ENCODE data around the gene LRRC49.
"Not testable (repeated sequence)": the region's sequence is repeated elsewhere in the genome, so short reads cannot be mapped to it uniquely, and the experiment has no call there.

Gene LRRC49

DNA sequence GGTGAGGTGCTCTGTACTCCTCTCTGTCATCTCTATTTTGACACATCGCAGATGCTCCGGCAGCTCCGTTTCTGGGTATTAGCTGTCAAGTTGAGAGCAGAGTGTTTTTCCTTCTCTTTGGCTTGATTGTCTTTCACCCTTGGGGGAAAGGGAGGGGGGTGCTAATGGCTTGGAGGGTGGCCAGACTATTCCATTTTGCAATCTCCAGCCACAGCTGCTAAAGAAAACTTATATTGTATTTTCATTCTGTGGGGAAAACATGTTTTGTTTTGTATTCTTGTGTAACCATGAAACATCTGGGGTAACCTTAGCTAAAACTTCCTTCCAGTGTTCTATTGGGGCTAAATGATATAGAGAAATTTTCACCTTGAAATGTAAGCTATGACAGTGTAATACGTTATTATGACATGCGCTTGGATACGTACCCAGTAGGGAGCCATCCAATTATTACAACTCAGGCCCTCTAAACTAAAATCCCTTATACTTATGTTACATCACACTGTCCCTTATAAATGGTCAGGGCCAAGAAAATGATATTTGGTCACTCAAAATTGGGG is 24.6 kb upstream of the LRRC49 start:
- DNase-seq (ENCODE audit: low spot score), result no peak

DNA sequence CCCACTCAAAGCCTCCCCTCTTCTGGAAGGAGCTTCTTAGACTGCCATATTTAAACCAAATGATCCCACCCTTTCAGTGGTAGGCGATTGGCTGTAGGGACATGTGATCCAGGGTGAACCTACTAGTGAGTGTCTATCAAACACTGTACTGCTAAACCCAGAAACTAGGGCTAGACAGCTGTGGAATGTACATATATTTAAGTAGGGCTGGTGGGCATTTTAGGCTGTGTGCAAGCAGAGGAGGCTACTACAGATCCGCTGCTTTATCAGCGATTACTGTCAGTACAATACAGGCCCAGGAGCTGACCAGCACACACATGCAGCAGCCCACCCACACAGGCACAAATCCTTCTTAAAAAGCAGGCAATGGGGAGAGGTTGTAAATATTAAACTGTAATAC is 23.3 kb upstream of the LRRC49 start:
- no peak for DNase-seq (ENCODE audit: low spot score)

DNA sequence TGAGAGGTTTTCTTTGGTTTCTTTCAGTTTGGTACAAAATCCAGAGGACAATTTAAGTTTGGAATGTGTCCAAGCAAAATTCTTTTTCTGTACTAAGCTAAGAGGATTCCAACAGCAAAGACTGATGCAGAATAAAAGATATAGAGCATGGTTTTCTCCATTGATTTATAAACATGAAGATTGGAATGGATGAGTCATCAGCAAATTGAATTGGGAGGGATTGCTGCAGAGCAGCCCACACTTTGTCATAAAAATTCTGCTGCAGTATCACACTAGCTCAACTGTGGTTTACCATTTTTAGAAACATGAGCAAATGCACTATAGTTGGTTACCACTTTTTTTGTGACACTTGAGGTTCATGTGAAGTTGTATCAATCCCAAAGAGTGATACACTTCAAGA is 22.6 kb upstream of the LRRC49 start:
- DNase-seq (ENCODE audit: low spot score), result no peak

DNA sequence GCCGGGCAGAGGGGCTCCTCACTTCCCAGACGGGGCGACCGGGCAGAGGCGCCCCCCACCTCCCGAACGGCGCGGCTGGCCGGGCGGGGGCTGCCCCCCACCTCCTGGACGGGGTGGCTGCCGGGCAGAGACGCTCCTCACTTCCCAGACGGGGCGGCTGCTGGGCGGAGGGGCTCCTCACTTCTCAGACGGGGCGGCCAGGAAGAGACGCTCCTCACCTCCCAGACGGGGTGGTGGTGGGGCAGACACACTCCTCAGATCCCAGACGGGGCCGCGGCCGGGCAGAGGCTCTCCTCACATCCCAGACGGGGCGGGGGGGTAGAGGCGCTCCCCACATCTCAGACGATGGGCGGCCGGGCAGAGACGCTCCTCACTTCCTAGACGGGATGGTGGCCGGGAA is 21.1 kb upstream of the LRRC49 start:
- DNase-seq (ENCODE audit: low spot score), result not testable (repeated sequence)

DNA sequence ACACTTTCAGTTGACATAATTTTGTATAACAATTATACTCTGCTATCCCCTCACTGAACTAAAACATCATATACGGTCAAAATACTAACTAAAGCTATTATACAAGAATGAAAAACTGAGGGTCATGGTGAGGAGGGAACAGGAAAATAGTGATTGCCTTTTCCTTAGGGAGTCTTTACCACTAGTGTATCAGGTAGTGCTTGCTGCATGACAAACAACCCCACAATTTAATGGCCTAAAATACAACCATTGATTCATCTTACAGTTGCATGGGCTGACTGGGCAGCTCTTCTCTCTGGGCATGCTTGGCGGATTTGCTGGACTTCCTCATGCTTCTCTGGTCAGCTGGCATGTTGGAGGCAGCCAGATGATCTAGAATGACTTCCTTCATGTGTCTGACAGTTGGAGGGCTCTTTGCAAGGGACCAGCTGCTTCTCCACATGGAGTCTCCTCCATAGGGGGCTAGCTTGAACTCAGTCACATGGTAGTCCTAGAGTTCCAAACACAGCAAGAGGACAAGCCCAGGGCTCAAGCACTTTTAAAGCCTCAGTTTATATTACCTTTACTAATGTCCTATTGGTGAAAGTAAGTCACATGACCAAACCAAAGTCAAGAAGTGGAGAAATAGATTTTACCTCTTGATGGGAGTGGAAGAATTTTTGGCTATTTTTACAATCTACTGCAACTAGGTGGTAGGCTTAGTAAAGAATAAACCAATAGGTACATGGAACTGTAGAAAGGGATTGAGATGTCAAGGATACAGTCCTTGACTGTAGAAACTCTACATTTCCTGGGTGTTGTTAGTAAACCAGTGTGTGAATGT is 19.2 kb upstream of the LRRC49 start:
- no peak for DNase-seq (ENCODE audit: low spot score)

DNA sequence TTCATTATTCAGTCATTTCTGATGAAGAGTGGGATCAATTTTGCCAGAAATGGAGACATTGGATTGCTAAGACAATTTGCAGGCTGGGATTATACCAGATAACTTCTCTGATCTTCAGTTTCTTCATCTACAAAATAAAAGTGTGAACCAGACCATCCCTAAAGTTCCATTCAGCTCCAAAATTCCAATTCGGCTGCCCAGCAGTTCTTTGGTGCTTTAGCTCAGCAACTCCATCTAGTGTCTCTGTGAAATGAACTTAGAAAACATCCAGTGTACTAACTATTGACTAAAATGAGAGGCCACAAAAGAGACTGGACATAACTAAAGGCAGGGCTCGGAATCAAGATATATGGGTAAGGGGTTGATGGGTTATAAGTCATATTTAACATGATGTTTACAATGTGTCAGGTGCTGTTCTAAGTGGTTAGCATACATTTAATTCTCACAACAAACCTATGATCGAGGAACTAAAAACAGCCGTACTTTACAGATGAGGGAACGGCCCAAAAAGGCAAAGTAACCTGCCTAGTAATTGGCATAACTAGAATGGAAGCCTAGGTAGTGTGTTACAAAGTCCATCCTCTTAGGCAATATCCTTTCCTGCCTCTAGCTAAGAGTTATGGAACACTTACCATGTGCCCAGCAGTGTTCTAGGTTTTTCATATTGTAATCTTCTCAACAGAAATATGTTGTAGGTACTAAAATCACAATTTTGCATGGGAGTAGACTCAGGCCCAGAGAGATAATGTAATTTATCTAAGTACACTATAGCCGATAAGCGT is 17.4 kb upstream of the LRRC49 start:
- no peak for DNase-seq (ENCODE audit: low spot score)

DNA sequence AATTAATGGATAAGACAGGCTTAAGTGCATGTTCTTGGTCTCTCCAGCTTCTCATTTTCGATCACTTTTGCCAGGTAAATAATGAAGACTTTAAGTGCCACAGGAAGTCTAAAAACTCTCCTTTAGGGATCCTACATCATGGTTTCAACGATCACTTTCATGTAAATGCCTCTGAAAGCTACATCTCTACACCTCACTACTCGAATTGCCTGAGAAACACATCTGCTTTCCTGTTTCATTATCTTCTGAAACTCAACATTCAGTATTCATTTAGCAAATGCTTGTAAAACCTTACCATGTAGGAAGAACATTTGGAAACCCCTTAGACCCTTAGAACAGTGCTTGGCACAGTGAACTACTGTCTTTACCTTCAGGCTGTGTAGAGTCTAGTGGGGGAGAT is 16.6 kb upstream of the LRRC49 start:
- DNase-seq (ENCODE audit: low spot score), result no peak

DNA sequence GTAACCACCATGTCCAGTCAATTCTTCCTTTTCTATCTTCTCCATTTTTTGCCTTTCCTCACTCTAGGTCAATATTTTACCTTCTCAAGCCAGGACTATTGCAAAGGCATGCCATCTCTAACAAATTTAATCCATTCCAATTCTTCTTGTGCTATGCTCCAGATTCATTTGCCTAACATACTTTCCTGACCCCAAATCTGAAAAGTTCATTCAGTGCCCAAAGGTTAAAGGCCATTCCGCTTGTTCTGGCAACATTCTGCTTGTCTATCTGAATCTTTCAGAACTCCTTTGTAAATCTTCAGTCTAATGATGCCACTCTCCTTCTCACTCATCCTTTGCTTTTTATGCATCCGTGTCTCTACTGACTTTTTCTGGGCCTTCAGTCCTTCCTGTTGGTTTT is 15.9 kb upstream of the LRRC49 start:
- no peak for DNase-seq (ENCODE audit: low spot score)

DNA sequence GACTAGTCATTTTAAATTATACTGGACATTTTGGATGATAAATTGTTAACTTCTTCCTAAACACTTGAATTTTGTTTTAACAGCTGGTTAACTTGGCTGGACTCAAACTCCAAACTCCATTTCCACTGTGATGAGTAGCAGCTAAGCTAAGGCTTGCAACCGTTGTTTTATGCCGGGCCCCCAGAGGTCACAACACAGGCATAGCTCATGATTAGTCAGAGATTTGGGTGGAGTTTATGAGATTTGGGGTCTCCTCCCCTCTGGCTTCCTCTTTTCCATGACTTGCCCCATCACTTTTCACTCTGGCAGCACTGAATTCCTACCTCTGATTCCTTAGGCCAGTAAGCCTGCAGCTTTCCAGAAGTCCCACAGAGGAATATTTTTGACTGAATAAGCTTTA is 13.2 kb upstream of the LRRC49 start:
- no peak for DNase-seq (ENCODE audit: low spot score)

DNA sequence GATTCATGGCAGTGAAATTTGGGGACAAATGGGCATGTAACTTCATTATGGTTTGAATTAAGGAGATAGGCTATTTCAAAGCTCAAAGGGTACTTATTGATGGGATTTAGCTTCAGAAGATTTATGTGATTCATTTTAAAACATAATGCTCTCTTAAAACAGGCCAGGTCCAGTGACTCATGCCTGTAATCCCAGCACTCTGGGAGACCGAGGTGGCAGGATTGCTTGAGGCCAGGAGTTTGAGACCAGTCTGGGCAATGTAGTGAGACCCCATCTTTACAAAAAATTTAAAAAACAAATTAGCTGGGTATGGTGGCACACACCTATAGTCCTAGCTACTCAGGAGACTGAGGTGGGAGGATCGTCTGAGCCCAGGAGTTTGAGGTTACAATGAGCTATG is 11.8 kb upstream of the LRRC49 start:
- no peak for DNase-seq (ENCODE audit: low spot score)

DNA sequence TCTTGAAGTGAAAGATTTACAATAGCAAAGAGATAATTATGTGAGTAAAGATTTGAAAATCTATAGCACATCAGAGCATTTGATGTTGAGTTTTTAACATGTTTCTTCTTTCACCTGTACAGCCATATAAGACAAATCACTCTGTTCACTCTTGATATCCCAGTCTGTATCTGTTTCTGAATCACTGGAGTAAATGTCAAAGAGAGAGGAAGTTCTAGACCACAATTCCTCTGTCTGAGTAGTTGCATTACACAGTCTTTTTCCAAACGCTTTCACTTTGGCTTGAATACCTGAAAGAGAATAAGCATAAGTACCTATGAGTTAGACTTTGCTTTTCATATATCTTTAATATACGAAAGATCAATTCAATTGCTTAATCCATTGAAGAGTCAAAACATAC is 10.3 kb upstream of the LRRC49 start:
- no peak for DNase-seq (ENCODE audit: low spot score)

DNA sequence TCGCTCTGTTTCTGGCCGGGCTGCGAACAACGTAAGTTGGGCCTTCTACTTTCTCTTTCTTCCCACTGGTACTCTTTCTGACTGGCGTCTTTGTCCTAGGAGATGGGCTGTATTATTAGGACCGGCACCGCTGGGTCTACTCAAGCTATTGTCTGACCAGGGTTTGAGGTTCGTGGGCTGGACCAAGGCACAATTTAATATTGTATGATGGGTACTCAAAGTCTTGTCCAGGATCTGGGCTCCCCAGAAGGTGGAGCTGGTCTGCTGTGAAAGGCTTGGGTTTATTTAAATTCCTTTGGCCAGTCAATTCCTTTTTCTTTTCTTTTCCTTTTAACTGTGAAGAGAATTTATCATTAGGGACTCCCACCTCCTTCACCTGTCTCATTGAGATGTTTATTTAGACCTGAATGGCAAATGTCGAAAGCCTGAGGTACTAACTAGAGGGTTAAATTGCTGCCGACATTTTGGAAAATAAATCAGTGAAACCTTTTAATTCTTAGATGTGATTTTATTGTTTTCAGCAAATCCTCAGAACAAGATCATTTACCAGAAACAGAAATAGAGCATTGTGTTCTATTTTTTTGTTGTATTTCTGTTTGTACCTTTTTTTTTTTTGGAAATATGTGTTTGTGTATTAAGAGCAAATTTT is 410 bp downstream of the LRRC49 start:
- no peak for DNase-seq (ENCODE audit: low spot score)

DNA sequence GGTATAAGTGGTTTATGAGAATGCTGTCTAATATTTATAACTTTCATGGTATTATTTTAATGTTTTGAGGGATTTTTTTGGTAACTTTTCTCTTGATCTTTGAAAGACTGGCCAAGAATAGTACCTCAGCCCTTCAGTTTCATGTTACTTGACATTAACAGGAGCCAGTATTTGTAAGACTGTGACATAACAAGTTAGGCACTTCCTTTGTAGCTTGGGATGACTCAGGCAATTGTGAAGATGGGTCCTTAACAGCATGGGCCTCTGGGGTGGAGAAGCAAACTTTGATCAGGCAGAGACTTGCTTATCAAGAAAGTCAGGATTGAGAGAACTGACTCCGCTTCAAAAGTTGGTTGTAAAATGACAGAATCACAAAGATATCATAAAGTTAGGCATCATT is 9.5 kb downstream of the LRRC49 start:
- DNase-seq (ENCODE audit: low spot score), result no peak

DNA sequence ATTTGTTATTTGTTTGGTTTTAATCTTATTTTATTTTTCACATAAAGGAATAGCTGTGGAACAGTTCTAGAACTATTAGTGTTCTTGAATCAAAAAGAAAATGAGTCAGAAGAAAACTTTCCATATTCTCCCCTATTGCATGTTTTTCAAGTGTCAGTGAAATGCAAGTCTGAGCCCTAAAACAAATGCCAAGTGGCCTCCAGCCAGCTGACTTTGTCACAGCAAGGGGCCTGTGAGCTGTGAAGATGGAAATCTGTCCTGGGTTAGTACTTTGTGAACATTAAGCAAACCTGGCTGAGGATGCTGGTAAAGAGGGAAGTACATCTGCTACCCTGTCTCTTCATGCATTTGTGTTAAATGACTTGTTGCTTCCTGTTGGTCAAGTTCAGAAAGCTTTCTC is 14.2 kb downstream of the LRRC49 start:
- DNase-seq (ENCODE audit: low spot score), result no peak

DNA sequence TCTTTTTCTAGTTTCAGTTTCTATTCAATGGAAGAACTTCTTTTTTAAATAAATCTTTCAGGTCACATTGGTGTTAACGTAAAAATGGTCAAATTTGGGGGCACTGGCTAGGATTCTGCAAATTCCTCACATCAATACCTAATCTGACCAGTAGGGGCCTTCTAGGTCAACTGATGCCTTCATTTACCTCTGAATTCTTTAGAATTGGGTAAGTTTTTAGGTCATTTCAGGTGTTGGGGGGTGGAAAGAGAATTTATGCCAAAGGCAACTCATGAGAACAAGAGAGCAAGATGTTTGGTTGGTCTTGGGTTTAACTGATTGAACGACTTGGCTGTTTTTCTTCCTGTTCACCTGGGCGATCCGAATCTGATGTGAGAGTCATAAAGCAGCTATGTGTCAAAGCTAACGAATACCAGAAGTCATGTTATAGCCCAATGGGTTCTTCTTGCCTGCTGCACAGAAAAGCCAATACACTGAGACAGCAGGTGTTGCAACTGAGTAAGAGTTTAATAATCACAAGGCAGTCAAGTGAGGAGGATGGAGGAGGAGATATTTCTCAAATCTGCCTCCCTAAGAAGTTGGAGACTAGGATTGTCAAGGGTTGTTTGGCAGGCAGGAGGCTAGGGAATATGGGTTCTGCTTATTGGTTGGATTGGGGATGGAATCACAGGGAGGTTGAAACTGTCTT is 15.3 kb downstream of the LRRC49 start:
- no peak for DNase-seq (ENCODE audit: low spot score)

DNA sequence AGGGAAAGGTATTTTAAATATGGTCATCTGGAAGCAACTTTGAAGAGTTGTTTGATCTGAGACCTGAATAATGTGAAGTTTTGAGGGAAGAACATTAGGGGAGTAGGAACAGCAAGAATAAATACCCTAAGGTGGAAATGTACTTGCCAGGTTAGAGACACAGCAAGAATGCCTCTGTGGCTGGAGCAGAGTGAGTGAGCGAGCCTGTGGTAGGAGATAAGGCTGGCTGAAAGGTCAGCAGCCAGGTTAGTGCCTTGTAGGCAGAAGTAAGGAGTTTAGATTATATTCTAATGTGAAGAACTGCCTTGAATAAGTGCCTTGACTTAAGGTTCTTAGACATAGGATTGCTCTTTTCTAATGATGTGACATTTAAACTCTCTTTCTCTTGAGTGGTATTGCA is 18.3 kb downstream of the LRRC49 start:
- no peak for DNase-seq (ENCODE audit: low spot score)

DNA sequence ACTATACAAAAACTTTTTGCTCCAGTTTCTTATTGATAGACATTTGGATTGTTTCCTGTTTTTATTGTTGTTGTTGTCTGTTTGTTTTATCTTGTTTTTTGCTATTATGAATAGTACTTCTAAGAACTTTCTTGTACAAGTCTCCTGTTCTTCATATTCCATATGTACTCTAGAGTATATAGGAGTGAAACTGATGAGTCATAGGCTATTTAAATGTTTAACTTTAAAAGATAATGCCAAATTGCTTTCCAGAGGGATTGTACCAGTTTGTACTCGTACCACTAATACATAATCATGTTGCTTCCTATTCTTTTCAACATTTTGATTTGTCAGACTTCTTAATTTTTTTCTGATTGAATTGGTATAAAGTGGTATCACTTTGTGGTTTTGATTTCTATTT is 19.6 kb downstream of the LRRC49 start:
- no peak for DNase-seq (ENCODE audit: low spot score)

DNA sequence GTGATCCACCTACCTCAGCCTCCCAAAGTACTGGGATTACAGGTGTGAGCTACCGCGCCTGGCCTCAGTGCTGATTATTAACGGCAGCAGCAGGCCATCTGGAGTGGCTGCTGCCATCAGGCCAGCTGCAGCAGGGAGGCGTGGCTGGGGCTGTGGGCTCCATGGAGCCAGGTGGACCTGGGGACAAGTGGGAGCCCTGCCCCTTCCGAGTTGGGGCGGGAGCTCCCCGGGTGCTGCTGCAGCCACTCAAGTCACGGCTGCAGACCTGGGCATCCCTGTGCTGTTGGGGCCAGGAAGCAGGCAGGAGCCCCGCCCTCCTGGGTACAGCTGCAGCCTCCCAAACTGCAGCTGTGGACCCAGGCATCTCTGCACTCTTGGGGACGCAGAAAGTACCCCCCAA is 23.9 kb downstream of the LRRC49 start:
- DNase-seq (ENCODE audit: low spot score), result no peak

DNA sequence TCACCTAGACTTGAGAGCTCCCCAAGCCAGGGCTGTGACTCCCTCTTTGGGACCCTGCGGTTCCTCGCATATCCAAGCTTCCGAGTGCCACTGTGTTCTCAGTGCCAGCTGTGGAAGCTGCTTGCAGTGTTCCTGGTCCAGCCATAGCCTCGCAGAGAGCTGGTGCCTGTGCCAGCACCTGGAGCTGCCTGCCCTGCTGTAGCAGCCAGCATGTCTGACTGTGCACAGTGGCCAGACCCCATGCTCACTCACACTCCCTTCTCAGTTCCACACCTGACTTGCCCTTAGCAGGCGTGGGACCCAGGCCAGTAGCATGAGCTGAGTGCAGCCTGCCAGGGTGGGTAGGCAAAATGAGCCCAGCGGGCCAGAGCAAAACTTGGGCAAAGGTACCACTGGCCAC is 25.3 kb downstream of the LRRC49 start:
- DNase-seq (ENCODE audit: low spot score), result no peak

DNA sequence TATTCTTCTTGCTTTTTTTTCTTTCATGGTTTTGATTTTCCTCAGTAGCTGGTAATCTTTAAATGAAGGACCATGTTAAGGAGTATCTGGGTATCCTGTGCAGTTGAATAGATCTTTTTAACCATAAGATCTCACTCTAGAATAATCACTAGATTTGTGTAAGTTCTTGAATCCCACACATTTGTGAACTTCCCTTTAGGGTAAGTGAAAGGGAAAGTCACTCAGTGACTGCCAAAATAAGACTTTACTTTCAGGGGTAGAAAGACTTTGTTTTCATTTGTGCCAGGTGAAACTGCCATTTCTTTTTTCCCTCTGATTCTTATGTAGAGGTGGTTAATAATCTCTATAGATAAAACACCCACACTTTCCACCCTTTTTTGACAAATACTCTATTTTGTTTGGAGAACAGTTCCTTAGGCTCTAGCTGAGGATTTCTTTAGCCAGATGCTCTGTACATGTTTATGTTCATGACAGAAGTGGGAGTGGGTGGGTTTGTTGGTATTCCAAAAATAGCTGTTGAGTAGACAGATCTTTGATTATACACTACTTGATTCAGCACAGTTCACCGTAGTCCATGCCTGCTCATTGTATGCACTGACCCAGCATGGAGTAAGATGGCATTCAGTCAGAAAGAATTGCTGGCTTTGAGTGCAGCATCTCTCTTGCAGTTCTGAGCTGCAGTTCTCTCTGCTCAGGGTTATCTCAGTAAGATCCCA is 28.5 kb downstream of the LRRC49 start:
- no peak for DNase-seq (ENCODE audit: low spot score)

DNA sequence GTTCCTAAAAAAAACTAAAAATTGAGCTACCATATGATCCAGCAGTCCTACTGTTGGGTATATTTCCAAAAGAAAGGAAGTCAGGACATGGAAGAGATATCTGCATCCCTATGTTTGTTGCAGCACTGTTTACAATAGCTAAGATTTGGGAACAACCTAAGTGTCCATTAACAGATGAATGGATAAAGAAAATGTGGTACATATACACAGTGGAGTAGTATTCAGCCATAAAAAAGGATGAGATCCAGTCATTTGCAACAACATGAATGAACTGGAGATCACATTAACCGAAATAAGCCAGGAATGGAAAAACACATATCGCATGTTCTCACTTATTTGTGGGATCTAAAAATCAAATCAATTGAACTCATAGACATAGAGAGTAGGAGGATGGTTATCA is 29.5 kb downstream of the LRRC49 start:
- DNase-seq (ENCODE audit: low spot score), result no peak

All from SK-N-DZ (cell line).